NCI-H146 treated with DMSO at 0.1 percent for 48 hours (cell line): ENCODE data around the gene PDE7B.

ENCODE experiments used
- DNase-seq: peaks from one replicate; lab custom pipeline; 2025; ENCODE audit not compliant: unreplicated experiment; lab: John Stamatoyannopoulos, UW

Gene PDE7B

GRCh38 chr6:136226027-136226673, 374.6 kb downstream of the PDE7B start:
- DNase-seq, result peak; percentile 61

DNA sequence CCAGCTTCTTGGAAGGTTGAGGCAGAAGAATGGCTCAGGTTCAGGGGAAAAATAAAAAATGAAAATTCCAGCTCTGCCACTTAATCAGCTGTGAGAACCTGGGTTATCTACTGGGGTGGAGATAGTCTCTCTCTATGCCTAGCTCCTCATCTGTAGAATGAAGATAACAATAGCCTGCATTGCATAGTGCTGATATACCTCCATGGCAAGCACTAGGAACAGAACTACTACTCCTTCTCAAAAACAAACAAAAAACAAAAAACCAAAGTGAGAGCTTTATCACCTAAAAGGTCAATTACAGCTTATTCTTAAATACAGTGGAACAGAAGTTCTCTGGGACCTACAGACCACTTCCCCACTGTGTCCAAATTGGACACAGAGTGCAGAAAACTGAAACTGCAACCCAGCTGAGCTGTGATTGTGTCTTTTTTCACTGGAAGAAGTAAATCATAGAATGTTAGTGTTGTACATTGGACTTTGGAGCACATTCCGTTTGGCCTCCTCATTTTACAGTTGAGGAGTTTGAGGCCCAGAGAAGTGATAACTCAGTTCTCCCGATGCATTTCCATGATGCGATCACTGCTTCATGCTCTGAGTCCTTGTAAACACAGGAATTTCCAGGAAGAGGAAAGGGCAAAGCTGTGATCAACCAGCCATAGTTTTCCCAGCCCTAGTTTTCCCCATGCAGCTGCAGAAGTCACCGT, 375.3 kb downstream of the PDE7B start:
- no peak for DNase-seq

DNA sequence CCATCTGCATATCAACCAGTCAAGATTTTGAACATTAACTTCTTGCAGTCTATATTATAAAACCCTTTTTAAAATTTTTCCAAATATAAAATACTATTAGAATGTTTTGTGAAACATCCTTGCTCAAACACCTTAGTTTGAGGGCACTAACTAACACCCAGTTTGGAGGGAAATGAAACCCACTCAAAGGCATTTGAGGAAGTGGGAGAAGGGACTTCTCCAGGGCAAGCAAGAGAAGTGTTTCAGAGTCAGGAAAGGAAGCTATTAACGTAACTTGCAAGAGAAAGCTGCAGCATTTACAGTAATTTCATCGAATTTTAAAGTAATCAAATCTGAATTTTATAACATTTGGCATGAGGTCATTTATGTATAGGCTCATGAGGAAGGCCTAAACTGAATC, 377.3 kb downstream of the PDE7B start:
- no peak for DNase-seq

DNA sequence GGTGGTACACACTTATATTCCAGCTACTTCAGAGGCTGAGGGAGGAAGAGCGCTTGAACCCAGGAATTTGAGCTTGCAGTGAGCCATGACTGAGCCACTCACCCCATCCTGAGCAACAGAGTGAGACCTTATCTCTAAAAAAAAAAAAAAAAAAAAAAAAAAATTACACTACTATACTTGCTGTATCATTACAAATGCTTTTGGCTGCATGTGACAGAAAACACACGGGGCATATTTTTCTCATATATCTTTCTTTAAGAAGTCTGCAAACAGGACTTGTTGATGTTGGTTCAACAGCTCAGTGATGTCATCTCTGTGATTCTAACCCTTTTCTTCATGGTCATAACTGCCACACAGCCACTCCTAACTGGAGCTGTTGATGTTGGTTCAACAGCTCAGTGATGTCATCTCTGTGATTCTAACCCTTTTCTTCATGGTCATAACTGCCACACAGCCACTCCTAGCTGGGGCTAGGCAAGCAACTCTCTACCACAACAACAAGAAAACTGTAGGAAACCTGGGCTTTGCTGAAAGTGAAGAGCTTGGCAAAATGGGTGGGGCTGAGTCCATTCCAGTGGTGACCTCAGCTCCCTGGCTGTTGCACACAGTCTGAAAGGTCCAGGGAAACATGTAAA, 378.8 kb downstream of the PDE7B start:
- no peak for DNase-seq

GRCh38 chr6:136232701-136233100, 381.2 kb downstream of the PDE7B start:
- no peak for DNase-seq

- no peak for DNase-seq
Measured at GRCh38 chr6:136235233-136235564, 383.7 kb downstream of the PDE7B start.

- DNase-seq, result no peak
Measured at GRCh38 chr6:136236466-136237293, 385.2 kb downstream of the PDE7B start.

- no peak for DNase-seq
Measured at GRCh38 chr6:136244061-136244616, 392.6 kb downstream of the PDE7B start.
